K562 treated with DMSO at 1 percent for 4 hours (cell line): ENCODE data around the gene VTI1B. TPM values are rescaled to one million over a fixed set of nuclear protein-coding genes. Genes with fewer than 3 reads are reported as not detected.

ENCODE experiments used
- total RNA-seq: library from RNA; unstranded; fragments of 300-600 nt; gene quantifications from 2 replicates; pipeline ENCODE4 v1.2.3, GENCODE V29; 2022; ENCODE audit not compliant: insufficient read depth

Gene VTI1B
- 48.8 and 50.9 TPM in 2 replicates for total RNA-seq

GRCh38 chr14:67674480-67675218, at the start of gene VTI1B:
Gene VTI1B (minus strand): TSS chr14:67674632. CDS start chr14:67674489, 143 bp downstream.

GRCh38 chr14:67701492-67701891, 27.1 kb upstream of the VTI1B start, which contains the start of gene RDH12:
Gene RDH12 (plus strand): TSS chr14:67701886. CDS start chr14:67722643, 20,757 bp downstream.

GRCh38 chr14:67695394-67695949, 21.0 kb upstream of the VTI1B start, which contains the start of gene RDH11:
Gene RDH11 (minus strand): TSS chr14:67695764. CDS start chr14:67695703, 61 bp downstream.

GRCh38 chr14:67619446-67620216, 54.8 kb downstream of the VTI1B start, which contains the start of gene ARG2:
Gene ARG2 (plus strand): TSS chr14:67619920. CDS start chr14:67619978, 58 bp downstream.

GRCh38 chr14:67599698-67600561, 74.5 kb downstream of the VTI1B start, which contains the start of gene PIGH:
Gene PIGH (minus strand): TSS chr14:67600268. CDS start chr14:67600203, 65 bp downstream.

Other genes starting within 250 kb of the VTI1B start
- not detected in 2 replicates for gene TMEM229B, start 185.9 kb downstream of the VTI1B start, total RNA-seq
- gene PLEKHH1, start 141.3 kb downstream of the VTI1B start, total RNA-seq, result 1.5 and 2.2 TPM in 2 replicates
- gene PIGH, start 74.4 kb downstream of the VTI1B start, total RNA-seq, result 26.7 and 44.4 TPM in 2 replicates
- gene ARG2, start 54.7 kb downstream of the VTI1B start, total RNA-seq, result 36.8 and 44.2 TPM in 2 replicates
- 30.4 and 54.0 TPM in 2 replicates for gene RDH11, start 21.1 kb upstream of the VTI1B start, total RNA-seq
- not detected in 2 replicates for gene RDH12, start 27.3 kb upstream of the VTI1B start, total RNA-seq
- gene ZFYVE26, start 142.0 kb upstream of the VTI1B start, total RNA-seq, result 5.3 and 6.4 TPM in 2 replicates
- gene RAD51B, start 145.1 kb upstream of the VTI1B start, total RNA-seq, result 2.3 and 5.5 TPM in 2 replicates